ENCODE measurements around the gene FGGY. TPM values are rescaled to one million over a fixed set of nuclear protein-coding genes. Genes with fewer than 3 reads are reported as not detected.
"Not testable (repeated sequence)": the region's sequence is repeated elsewhere in the genome, so short reads cannot be mapped to it uniquely, and the experiment has no call there.

The FGGY gene
- total RNA-seq, 1 donor from 2014 or later, result 16.4 TPM

GRCh38 chr1:59554011-59554663 is 257.2 kb downstream of the FGGY start:
- Mint-ChIP-seq H3K4me1 (peaks cover 49% of the 10 kb centered on the region), H3K4me3 (no peak overlapping the region), H3K36me3 (ENCODE audit: low read depth) (peaks cover 20% of the 10 kb centered on the region), H3K9me3 (peaks cover 19% of the 10 kb centered on the region), H3K27me3 (ENCODE audit: low read depth) (no peaks in the 10 kb centered on the region), H3K27ac (ENCODE audit: unreplicated experiment) (peak overlapping the region; percentile 79)
- no peak for DNase-seq (ENCODE audit: low read depth, low spot score)
- TF ChIP-seq CTCF (conservative IDR thresholded peaks at IDR 0.05), result no peak

GRCh38 chr1:59554752-59555151 is 257.9 kb downstream of the FGGY start:
- no peak for DNase-seq (ENCODE audit: low read depth, low spot score)
- TF ChIP-seq CTCF (conservative IDR thresholded peaks at IDR 0.05), result no peak
- Mint-ChIP-seq H3K27ac (ENCODE audit: unreplicated experiment) (no peak overlapping the region), H3K4me3 (no peak overlapping the region), H3K4me1 (peaks cover 49% of the 10 kb centered on the region), H3K9me3 (peaks cover 19% of the 10 kb centered on the region), H3K36me3 (ENCODE audit: low read depth) (peaks cover 23% of the 10 kb centered on the region), H3K27me3 (ENCODE audit: low read depth) (no peaks in the 10 kb centered on the region)

- TF ChIP-seq CTCF (conservative IDR thresholded peaks at IDR 0.05), result no peak
- H3K9me3 Mint-ChIP-seq, result peaks cover 12% of the 10 kb centered on the region
- H3K27me3 Mint-ChIP-seq (ENCODE audit: low read depth), result no peaks in the 10 kb centered on the region
- peaks cover 23% of the 10 kb centered on the region for H3K36me3 Mint-ChIP-seq (ENCODE audit: low read depth)
- H3K4me1 Mint-ChIP-seq, result peaks cover 49% of the 10 kb centered on the region
- DNase-seq (ENCODE audit: low read depth, low spot score), result no peak
- no peak overlapping the region for H3K4me3 Mint-ChIP-seq
- H3K27ac Mint-ChIP-seq (ENCODE audit: unreplicated experiment), result no peak overlapping the region
These were observed 259.5 kb downstream of the FGGY start for GRCh38 chr1:59556398-59556797.

GRCh38 chr1:59556802-59557548 is 260.1 kb downstream of the FGGY start:
- peak overlapping the region; percentile 39 for H3K4me3 Mint-ChIP-seq
- peak overlapping the region; percentile 44 for H3K27ac Mint-ChIP-seq (ENCODE audit: unreplicated experiment)

GRCh38 chr1:59557549-59557885 is 260.6 kb downstream of the FGGY start:
- Mint-ChIP-seq H3K4me1 (peaks cover 46% of the 10 kb centered on the region), H3K27ac (ENCODE audit: unreplicated experiment) (no peak overlapping the region), H3K27me3 (ENCODE audit: low read depth) (no peaks in the 10 kb centered on the region), H3K4me3 (no peak overlapping the region), H3K36me3 (ENCODE audit: low read depth) (peaks cover 23% of the 10 kb centered on the region), H3K9me3 (peaks cover 11% of the 10 kb centered on the region)
- no peak for TF ChIP-seq CTCF (conservative IDR thresholded peaks at IDR 0.05)
- DNase-seq (ENCODE audit: low read depth, low spot score), result no peak

More at GRCh38 chr1:59556802-59557548, 260.1 kb downstream of the FGGY start:
- H3K9me3 Mint-ChIP-seq, result peaks cover 11% of the 10 kb centered on the region
- TF ChIP-seq CTCF (conservative IDR thresholded peaks at IDR 0.05), result no peak
- DNase-seq (ENCODE audit: low read depth, low spot score), result no peak
- H3K4me1 Mint-ChIP-seq, result peaks cover 46% of the 10 kb centered on the region
- H3K36me3 Mint-ChIP-seq (ENCODE audit: low read depth), result peaks cover 23% of the 10 kb centered on the region
- no peaks in the 10 kb centered on the region for H3K27me3 Mint-ChIP-seq (ENCODE audit: low read depth)

GRCh38 chr1:59558580-59558979 is 261.7 kb downstream of the FGGY start:
- not testable (repeated sequence) for H3K27me3 Mint-ChIP-seq (ENCODE audit: low read depth); DNase-seq (ENCODE audit: low read depth, low spot score); H3K4me3 Mint-ChIP-seq; H3K27ac Mint-ChIP-seq (ENCODE audit: unreplicated experiment)
- Mint-ChIP-seq H3K4me1 (peaks cover 36% of the 10 kb centered on the region), H3K36me3 (ENCODE audit: low read depth) (peaks cover 30% of the 10 kb centered on the region), H3K9me3 (peaks cover 11% of the 10 kb centered on the region)

All from neural crest cell (in vitro differentiated cells).